ENCODE measurements around the gene COL25A1. TPM values are rescaled to one million over a fixed set of nuclear protein-coding genes. Genes with fewer than 3 reads are reported as not detected.

Gene COL25A1
- polyA plus RNA-seq, 2 of the 4 experiments (the other 2 are of a cell fraction): not detected

- no peak for TF ChIP-seq HES2 (IDR thresholded peaks at IDR 0.05)
- no peak for TF ChIP-seq RAD21 (conservative IDR thresholded peaks at IDR 0.05 in 1 of 2, IDR thresholded peaks at IDR 0.05 in 1 of 2)
- no peak for TF ChIP-seq HEYL (CRISPR knock-in tag; IDR thresholded peaks at IDR 0.05)
- TF ChIP-seq FOXS1 (CRISPR knock-in tag; IDR thresholded peaks at IDR 0.05): no peak
- TF ChIP-seq ZFP36 (IDR thresholded peaks at IDR 0.05; ENCODE audit: borderline replicate concordance, partially characterized antibody): no peak
- no peak for TF ChIP-seq FOSB (CRISPR knock-in tag; IDR thresholded peaks at IDR 0.05)
- no peak for TF ChIP-seq ZC3H11A (IDR thresholded peaks at IDR 0.05)
These were observed 116.9 kb downstream of the COL25A1 start (continued) for GRCh38 chr4:109185548-109185947.

GRCh38 chr4:109184491-109184961 lies 117.9 kb downstream of the COL25A1 start:
- FAIRE-seq (no peak), ATAC-seq (no peak), DNase-seq (ENCODE audit: low read depth in 1 of 2, low spot score in 1 of 2) (no peak)
- Histone ChIP-seq H3K9me3 (no peaks in the 10 kb centered on the region), H3K4me1 (no peaks in the 10 kb centered on the region), H3K4me3 (no peak overlapping the region), H3K4me2 (no peak overlapping the region), H3K27ac (no peak overlapping the region)
- TF ChIP-seq ZSCAN20 (CRISPR knock-in tag; IDR thresholded peaks at IDR 0.05) (no peak), CEBPB (IDR thresholded peaks at IDR 0.05) (no peak), BCL3 (IDR thresholded peaks at IDR 0.05) (no peak), CBX8 (IDR thresholded peaks at IDR 0.05) (no peak), RAD21 (conservative IDR thresholded peaks at IDR 0.05 in 1 of 2, IDR thresholded peaks at IDR 0.05 in 1 of 2) (no peak), NFE2L2 (conservative IDR thresholded peaks at IDR 0.05; ENCODE audit: low read length) (no peak), HOXB13 (CRISPR knock-in tag; IDR thresholded peaks at IDR 0.05; ENCODE audit: low read depth) (no peak), PHF8 (IDR thresholded peaks at IDR 0.05; ENCODE audit: borderline replicate concordance, low read depth) (no peak), ESRRA (IDR thresholded peaks at IDR 0.05; ENCODE audit: borderline replicate concordance, low read length) (no peak), E2F6 (IDR thresholded peaks at IDR 0.05; ENCODE audit: borderline replicate concordance, low read depth) (no peak), JUN (IDR thresholded peaks at IDR 0.05) (no peak), EP300 (IDR thresholded peaks at IDR 0.05) (no peak), POLR2A (IDR thresholded peaks at IDR 0.05; ENCODE audit: low read length) (no peak), HOXA7 (CRISPR knock-in tag; IDR thresholded peaks at IDR 0.05) (no peak), FOXS1 (CRISPR knock-in tag; IDR thresholded peaks at IDR 0.05) (no peak), BHLHE40 (IDR thresholded peaks at IDR 0.05; ENCODE audit: low read depth, low read length) (no peak), ZNF302 (CRISPR knock-in tag; IDR thresholded peaks at IDR 0.05) (no peak)
- ChIA-PET POLR2A (no interaction called here), CTCF (no interaction called here)
- WGBS (ENCODE audit: missing lambda C conversion rate): 40% methylated on average over 3 of the region's 3 CpGs

GRCh38 chr4:109183931-109184490 lies 118.4 kb downstream of the COL25A1 start:
- H3K27ac ChIP-seq: no peak overlapping the region
- H3K4me2 ChIP-seq: no peak overlapping the region
- no peaks in the 10 kb centered on the region for H3K4me1 ChIP-seq
- FAIRE-seq (no peak), DNase-seq (ENCODE audit: low read depth in 1 of 2, low spot score in 1 of 2) (no peak), ATAC-seq (no peak)
- H3K9me3 ChIP-seq: no peaks in the 10 kb centered on the region
- H3K4me3 ChIP-seq: no peak overlapping the region
- POLR2A ChIA-PET: no interaction called here
- WGBS (ENCODE audit: missing lambda C conversion rate): 66% methylated on average over 3 of the region's 3 CpGs
- CTCF ChIA-PET: no interaction called here
- TF ChIP-seq TP53 (CRISPR knock-in tag; IDR thresholded peaks at IDR 0.05): no peak
- no peak for TF ChIP-seq E2F6 (IDR thresholded peaks at IDR 0.05; ENCODE audit: borderline replicate concordance, low read depth)
- no peak for TF ChIP-seq JUN (IDR thresholded peaks at IDR 0.05)
- TF ChIP-seq CBX2 (IDR thresholded peaks at IDR 0.05; ENCODE audit: borderline replicate concordance, low read depth): no peak
- no peak for TF ChIP-seq HMGXB4 (CRISPR knock-in tag; IDR thresholded peaks at IDR 0.05; ENCODE audit: borderline replicate concordance)
- TF ChIP-seq EHF (CRISPR knock-in tag; IDR thresholded peaks at IDR 0.05): no peak
- TF ChIP-seq POLR2AphosphoS2 (conservative IDR thresholded peaks at IDR 0.05; ENCODE audit: low read length): no peak
- TF ChIP-seq RCOR1 (IDR thresholded peaks at IDR 0.05; ENCODE audit: low read depth, low read length): no peak
- no peak for TF ChIP-seq ATOH8 (CRISPR knock-in tag; IDR thresholded peaks at IDR 0.05; ENCODE audit: low read depth)
- no peak for TF ChIP-seq PBX3 (IDR thresholded peaks at IDR 0.05)
- no peak for TF ChIP-seq EHMT2 (IDR thresholded peaks at IDR 0.05; ENCODE audit: low read depth)
- TF ChIP-seq CBX8 (IDR thresholded peaks at IDR 0.05): no peak
